DOHH2 (cell line): ENCODE measurements around the gene KCNH3.
A peak's percentile ranks its signal among the peaks of the same experiment; 100 is the strongest.

Experiments used
- H3F3A ChIP-seq: fragments of 200-600 bp; sonication (generic), shearing (Covaris generic); 2 replicates; pipeline ENCODE4 v1.6.0; 2016; ENCODE audit warnings: antibody characterized with exemption, mild to moderate bottlenecking; ENCODE audit not compliant: control insufficient read depth, insufficient read depth
- H3K27ac ChIP-seq: fragments of 200-600 bp; sonication (generic); 2 replicates; pipeline ENCODE4 v1.5.1; 2014; ENCODE audit warnings: low read depth, mild to moderate bottlenecking, low read length, moderate library complexity
- H3K27me3 ChIP-seq: fragments of 200-600 bp; sonication (generic); 2 replicates; pipeline ENCODE4 v1.6.1; 2014; ENCODE audit warnings: mild to moderate bottlenecking, low read length, mixed read lengths; ENCODE audit not compliant: control insufficient read depth
- H3K36me3 ChIP-seq: fragments of 200-600 bp; sonication (generic); 2 replicates; pipeline ENCODE4 v1.6.1; 2014; ENCODE audit warnings: mild to moderate bottlenecking, low read length, moderate library complexity, mixed read lengths; ENCODE audit not compliant: control insufficient read depth
- H3K4me1 ChIP-seq: fragments of 200-600 bp; sonication (generic); 2 replicates; pipeline ENCODE4 v1.6.1; 2014; ENCODE audit warnings: mild to moderate bottlenecking, low read length, mixed read lengths; ENCODE audit not compliant: control insufficient read depth
- H3K4me2 ChIP-seq: fragments of 200-600 bp; sonication (generic); 2 replicates; pipeline ENCODE4 v1.6.0; 2014; ENCODE audit warnings: mild to moderate bottlenecking, low read length, moderate library complexity
- H3K4me3 ChIP-seq: fragments of 200-600 bp; sonication (generic); 2 replicates; pipeline ENCODE4 v1.5.1; 2014; ENCODE audit warnings: mild to moderate bottlenecking, low read length, mixed read lengths
- H3K79me2 ChIP-seq: fragments of 200-600 bp; sonication (generic); 2 replicates; pipeline ENCODE4 v1.6.1; 2014; ENCODE audit warnings: mild to moderate bottlenecking, low read length, mixed read lengths; ENCODE audit not compliant: control insufficient read depth
- H3K9me2 ChIP-seq: fragments of 200-600 bp; sonication (generic); replicated peaks from 2 replicates; pipeline ENCODE4 v1.6.1; 2014; ENCODE audit warnings: mild to moderate bottlenecking, low read length, mixed read lengths; ENCODE audit not compliant: control insufficient read depth
- H3K9me3 ChIP-seq: fragments of 200-600 bp; sonication (generic); 2 replicates; pipeline ENCODE4 v1.6.1; 2014; ENCODE audit warnings: antibody characterized with exemption, low read length, mixed read lengths; ENCODE audit not compliant: control insufficient read depth, insufficient read depth
- H4K20me1 ChIP-seq: fragments of 200-600 bp; sonication (generic); 2 replicates; pipeline ENCODE4 v1.6.0; 2014; ENCODE audit warnings: low read depth, mild to moderate bottlenecking, antibody characterized with exemption, low read length, moderate library complexity; ENCODE audit not compliant: control insufficient read depth, insufficient read depth
- EZH2phosphoT487 ChIP-seq: fragments of 200-600 bp; sonication (generic); IDR thresholded peaks from 2 replicates; pipeline ENCODE4 v1.6.1; 2017; ENCODE audit warnings: borderline replicate concordance, mild to moderate bottlenecking, antibody characterized with exemption, low read length, moderate library complexity, mixed read lengths
- TF ChIP-seq, protein P1 (sequence below): fragments of 200-600 bp; sonication (generic); IDR thresholded peaks from one replicate; pipeline ENCODE4 v1.5.1; 2014; ENCODE audit warnings: antibody characterized with exemption, mild to moderate bottlenecking, low read depth, low read length; ENCODE audit not compliant: poor library complexity, severe bottlenecking

KCNH3 gene

GRCh38 chr12:49546481-49546880 lies 7.7 kb downstream of the KCNH3 start:
- Histone ChIP-seq H3K4me2 (no peak overlapping the region), H3K36me3 (no peaks in the 10 kb centered on the region), H3K79me2 (no peaks in the 10 kb centered on the region), H3K9me3 (no peaks in the 10 kb centered on the region), H3K9me2 (no peaks in the 10 kb centered on the region), H3K4me1 (peaks cover 59% of the 10 kb centered on the region), H3K4me3 (no peak overlapping the region), H3K27ac (no peak overlapping the region), H4K20me1 (no peaks in the 10 kb centered on the region), H3F3A (no peaks in the 10 kb centered on the region), H3K27me3 (peaks cover 10% of the 10 kb centered on the region; the same call in 1 of the 2 replicates)
- TF ChIP-seq, protein P1, sequence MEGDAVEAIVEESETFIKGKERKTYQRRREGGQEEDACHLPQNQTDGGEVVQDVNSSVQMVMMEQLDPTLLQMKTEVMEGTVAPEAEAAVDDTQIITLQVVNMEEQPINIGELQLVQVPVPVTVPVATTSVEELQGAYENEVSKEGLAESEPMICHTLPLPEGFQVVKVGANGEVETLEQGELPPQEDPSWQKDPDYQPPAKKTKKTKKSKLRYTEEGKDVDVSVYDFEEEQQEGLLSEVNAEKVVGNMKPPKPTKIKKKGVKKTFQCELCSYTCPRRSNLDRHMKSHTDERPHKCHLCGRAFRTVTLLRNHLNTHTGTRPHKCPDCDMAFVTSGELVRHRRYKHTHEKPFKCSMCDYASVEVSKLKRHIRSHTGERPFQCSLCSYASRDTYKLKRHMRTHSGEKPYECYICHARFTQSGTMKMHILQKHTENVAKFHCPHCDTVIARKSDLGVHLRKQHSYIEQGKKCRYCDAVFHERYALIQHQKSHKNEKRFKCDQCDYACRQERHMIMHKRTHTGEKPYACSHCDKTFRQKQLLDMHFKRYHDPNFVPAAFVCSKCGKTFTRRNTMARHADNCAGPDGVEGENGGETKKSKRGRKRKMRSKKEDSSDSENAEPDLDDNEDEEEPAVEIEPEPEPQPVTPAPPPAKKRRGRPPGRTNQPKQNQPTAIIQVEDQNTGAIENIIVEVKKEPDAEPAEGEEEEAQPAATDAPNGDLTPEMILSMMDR, result no peak
- TF ChIP-seq EZH2phosphoT487, result no peak

GRCh38 chr12:49547090-49547690 lies 8.4 kb downstream of the KCNH3 start:
- Histone ChIP-seq H3K27ac (no peak overlapping the region), H3K36me3 (no peaks in the 10 kb centered on the region), H3K4me2 (no peak overlapping the region), H3K79me2 (no peaks in the 10 kb centered on the region), H3K27me3 (peaks cover 10% of the 10 kb centered on the region; the same call in 1 of the 2 replicates), H3K9me2 (no peaks in the 10 kb centered on the region), H3F3A (no peaks in the 10 kb centered on the region), H4K20me1 (no peaks in the 10 kb centered on the region), H3K4me1 (peaks cover 59% of the 10 kb centered on the region), H3K9me3 (no peaks in the 10 kb centered on the region), H3K4me3 (no peak overlapping the region)
- TF ChIP-seq EZH2phosphoT487, result no peak
- TF ChIP-seq, protein P1, result no peak

DNA sequence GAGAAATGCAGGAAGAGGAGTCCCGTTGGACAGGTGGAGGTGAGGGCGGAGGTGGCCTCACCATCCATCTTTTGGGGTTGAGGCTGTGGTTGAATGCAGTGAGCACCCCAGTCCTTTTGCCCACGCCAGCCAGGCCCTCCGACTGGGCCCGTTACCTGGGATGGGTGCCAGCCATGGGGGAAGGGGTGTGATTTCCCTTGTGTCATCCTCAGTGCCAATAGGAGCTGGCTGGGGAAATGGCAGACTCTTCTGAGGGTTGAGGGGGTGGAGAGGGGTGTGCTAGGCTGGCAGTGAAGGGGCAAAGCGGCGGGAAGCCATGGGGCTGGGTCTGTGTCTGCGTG lies 9.6 kb downstream of the KCNH3 start:
- Histone ChIP-seq H4K20me1 (no peaks in the 10 kb centered on the region), H3K9me2 (no peaks in the 10 kb centered on the region), H3K9me3 (no peaks in the 10 kb centered on the region), H3F3A (0 out of 2 replicates have a peak, but pooled peaks cover 2% of the 10 kb centered on the region), H3K4me3 (peak overlapping the region; percentile 71), H3K4me1 (peaks cover 67% of the 10 kb centered on the region), H3K79me2 (no peaks in the 10 kb centered on the region), H3K4me2 (peak overlapping the region; percentile 83), H3K36me3 (no peaks in the 10 kb centered on the region), H3K27ac (no peak overlapping the region), H3K27me3 (peaks cover 10% of the 10 kb centered on the region; the same call in 1 of the 2 replicates)
- TF ChIP-seq EZH2phosphoT487, result no peak
- TF ChIP-seq, protein P1, result no peak
